Dermis microvascular lymphatic vessel endothelial cell (primary cell): ENCODE results near the gene CDKL5. TPM values are rescaled to one million over a fixed set of nuclear protein-coding genes. Genes with fewer than 3 reads are reported as not detected.

Experiments
- DNase-seq, 2 donors: peaks; one replicate each; pipeline versions ENCODE4 v3.0.0 to v3.0.0-alpha.2; 2010; ENCODE audit warnings: low read depth in 2 of 2
- total RNA-seq: library from RNA; depleted of rRNA; stranded (reverse); fragments of >200 nt; gene quantifications from 2 replicates; pipeline ENCODE4 v1.2.1, GENCODE V29; 2014

CDKL5 gene
- total RNA-seq, 1 donor from 2014 or later: 3.1 TPM

- DNase-seq: no peak
These were observed 267.1 kb downstream of the CDKL5 start for GRCh38 chrX:18692541-18692940.

- DNase-seq: no peak
These were observed 271.2 kb downstream of the CDKL5 start for GRCh38 chrX:18696653-18697052.

- no peak for DNase-seq
These were observed 273.6 kb downstream of the CDKL5 start for GRCh38 chrX:18698737-18699650.

GRCh38 chrX:18701621-18702361, 276.4 kb downstream of the CDKL5 start:
- DNase-seq: peak; percentile 81 to 88

GRCh38 chrX:18702362-18703195, 277.2 kb downstream of the CDKL5 start:
- peak in 1 of 2 donors; percentile 51 for DNase-seq

Other genes with a start within 250 kb of the CDKL5 start
- not detected in 2 replicates for gene BEND2, start 204.7 kb upstream of the CDKL5 start, total RNA-seq
- gene SCML2, start 70.9 kb upstream of the CDKL5 start, total RNA-seq: 1.6 and 2.7 TPM in 2 replicates
- gene RS1, start 246.5 kb downstream of the CDKL5 start, total RNA-seq: not detected in 2 replicates